ENCODE data around the gene ACOT7.
"Not testable (repeated sequence)": the region's sequence is repeated elsewhere in the genome, so short reads cannot be mapped to it uniquely, and the experiment has no call there.

Gene ACOT7

GRCh38 chr1:6313393-6314200 lies 80.0 kb downstream of the ACOT7 start:
- no peak overlapping the region for H3K9ac ChIP-seq (ENCODE audit: low read depth in 1 of 2, low read length in 2 of 2)
- no peak overlapping the region for H3K27ac ChIP-seq (ENCODE audit: low read depth in 2 of 2, low read length in 2 of 2)
- no peaks in the 10 kb centered on the region for H3K9me3 ChIP-seq (ENCODE audit: control insufficient read depth in 2 of 2, low read length in 2 of 2)
- H3K36me3 ChIP-seq (ENCODE audit: control insufficient read depth in 2 of 2, insufficient read depth in 2 of 2, low read length in 2 of 2): peaks cover 10 to 11% of the 10 kb centered on the region in 2 donors
- no peaks in the 10 kb centered on the region for H3K27me3 ChIP-seq (ENCODE audit: control insufficient read depth in 2 of 2, insufficient read depth in 2 of 2, low read length in 2 of 2)
- H3K4me1 ChIP-seq (ENCODE audit: control insufficient read depth in 2 of 2, insufficient read depth in 2 of 2, low read length in 2 of 2): no peaks in the 10 kb centered on the region
- no peak overlapping the region for H3K4me3 ChIP-seq (ENCODE audit: low read length in 2 of 2)

DNA sequence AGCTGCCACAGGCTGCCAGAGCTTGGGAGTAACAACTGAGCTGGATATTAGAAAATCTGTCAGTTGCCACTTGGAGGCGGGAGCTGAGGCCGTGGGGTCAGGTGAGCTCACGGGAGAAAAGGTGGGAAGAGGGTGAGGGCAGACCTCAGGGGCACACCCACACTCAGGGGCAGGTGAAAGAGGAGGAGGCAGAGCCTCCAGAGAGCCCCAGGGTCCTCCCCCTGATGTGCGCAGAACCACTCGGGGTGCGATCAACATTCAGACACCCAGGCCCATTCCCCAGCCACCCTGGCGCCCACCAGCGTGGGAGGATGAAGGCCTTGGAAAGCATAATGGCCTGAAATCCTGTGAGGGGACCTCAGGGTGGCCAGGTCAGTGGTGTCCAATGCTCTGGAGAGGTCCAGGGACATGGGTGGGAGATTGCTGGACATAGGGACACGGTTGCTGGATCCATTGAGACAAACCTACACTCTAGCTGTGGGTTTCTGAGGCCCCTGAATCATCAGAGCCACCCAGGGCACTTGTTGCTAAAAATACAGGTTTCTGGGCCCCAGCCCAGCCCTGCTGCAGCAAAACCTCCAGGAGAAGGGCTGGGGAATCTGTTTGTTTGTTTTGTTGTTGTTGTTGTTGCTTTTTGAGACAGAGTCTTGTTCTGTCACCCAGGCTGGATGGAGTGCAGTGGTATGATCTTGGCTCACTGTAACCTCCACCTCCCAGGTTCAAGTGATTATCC lies 83.3 kb downstream of the ACOT7 start:
- H3K9ac ChIP-seq (ENCODE audit: low read depth in 1 of 2, low read length in 2 of 2): no peak overlapping the region
- no peaks in the 10 kb centered on the region for H3K9me3 ChIP-seq (ENCODE audit: control insufficient read depth in 2 of 2, low read length in 2 of 2)
- H3K27ac ChIP-seq (ENCODE audit: low read depth in 2 of 2, low read length in 2 of 2): no peak overlapping the region

GRCh38 chr1:6309564-6309963 lies 84.0 kb downstream of the ACOT7 start:
- no peak overlapping the region for H3K4me3 ChIP-seq (ENCODE audit: low read length in 2 of 2)
- H3K27me3 ChIP-seq (ENCODE audit: control insufficient read depth in 2 of 2, insufficient read depth in 2 of 2, low read length in 2 of 2): no peaks in the 10 kb centered on the region
- H3K9me3 ChIP-seq (ENCODE audit: control insufficient read depth in 2 of 2, low read length in 2 of 2): no peaks in the 10 kb centered on the region
- H3K27ac ChIP-seq (ENCODE audit: low read depth in 2 of 2, low read length in 2 of 2): no peak overlapping the region
- H3K9ac ChIP-seq (ENCODE audit: low read depth in 1 of 2, low read length in 2 of 2): no peak overlapping the region
- H3K36me3 ChIP-seq (ENCODE audit: control insufficient read depth in 2 of 2, insufficient read depth in 2 of 2, low read length in 2 of 2): peaks cover 5 to 6% of the 10 kb centered on the region in 2 donors
- no peaks in the 10 kb centered on the region for H3K4me1 ChIP-seq (ENCODE audit: control insufficient read depth in 2 of 2, insufficient read depth in 2 of 2, low read length in 2 of 2)

More for the DNA sequence above, 83.3 kb downstream of the ACOT7 start:
- Histone ChIP-seq H3K4me1 (ENCODE audit: control insufficient read depth in 2 of 2, insufficient read depth in 2 of 2, low read length in 2 of 2) (no peaks in the 10 kb centered on the region), H3K36me3 (ENCODE audit: control insufficient read depth in 2 of 2, insufficient read depth in 2 of 2, low read length in 2 of 2) (peaks cover 6 to 8% of the 10 kb centered on the region in 2 donors), H3K4me3 (ENCODE audit: low read length in 2 of 2) (no peak overlapping the region), H3K27me3 (ENCODE audit: control insufficient read depth in 2 of 2, insufficient read depth in 2 of 2, low read length in 2 of 2) (no peaks in the 10 kb centered on the region)

DNA sequence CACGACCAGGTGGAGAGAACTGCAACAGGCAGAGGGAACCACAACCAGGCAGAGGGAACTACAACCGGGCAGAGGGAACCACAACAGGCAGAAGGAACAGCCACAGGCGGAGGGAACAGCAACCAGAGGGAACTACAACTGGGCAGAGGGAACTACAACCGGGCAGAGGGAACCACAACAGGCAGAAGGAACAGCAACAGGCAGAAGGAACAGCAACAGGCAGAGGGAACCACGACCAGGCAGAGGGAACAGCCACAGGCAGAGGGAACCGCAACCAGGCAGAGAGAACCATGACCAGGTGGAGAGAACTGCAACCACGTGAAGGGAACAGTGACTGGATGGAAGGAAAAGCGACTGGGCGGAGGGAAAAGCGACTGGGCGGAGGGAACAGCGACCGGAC lies 85.1 kb downstream of the ACOT7 start:
- Histone ChIP-seq H3K4me1 (ENCODE audit: control insufficient read depth in 2 of 2, insufficient read depth in 2 of 2, low read length in 2 of 2) (no peaks in the 10 kb centered on the region), H3K4me3 (ENCODE audit: low read length in 2 of 2) (no peak overlapping the region), H3K9ac (ENCODE audit: low read depth in 1 of 2, low read length in 2 of 2) (no peak overlapping the region), H3K9me3 (ENCODE audit: control insufficient read depth in 2 of 2, low read length in 2 of 2) (no peaks in the 10 kb centered on the region), H3K27me3 (ENCODE audit: control insufficient read depth in 2 of 2, insufficient read depth in 2 of 2, low read length in 2 of 2) (no peaks in the 10 kb centered on the region), H3K27ac (ENCODE audit: low read depth in 2 of 2, low read length in 2 of 2) (no peak overlapping the region), H3K36me3 (ENCODE audit: control insufficient read depth in 2 of 2, insufficient read depth in 2 of 2, low read length in 2 of 2) (peaks cover 5 to 6% of the 10 kb centered on the region in 2 donors)

- H3K27ac ChIP-seq (ENCODE audit: low read depth in 2 of 2, low read length in 2 of 2); H3K9me3 ChIP-seq (ENCODE audit: control insufficient read depth in 2 of 2, low read length in 2 of 2); H3K4me3 ChIP-seq (ENCODE audit: low read length in 2 of 2); H3K27me3 ChIP-seq (ENCODE audit: control insufficient read depth in 2 of 2, insufficient read depth in 2 of 2, low read length in 2 of 2); H3K4me1 ChIP-seq (ENCODE audit: control insufficient read depth in 2 of 2, insufficient read depth in 2 of 2, low read length in 2 of 2); H3K9ac ChIP-seq (ENCODE audit: low read depth in 1 of 2, low read length in 2 of 2); H3K36me3 ChIP-seq (ENCODE audit: control insufficient read depth in 2 of 2, insufficient read depth in 2 of 2, low read length in 2 of 2): not testable (repeated sequence)
Observed at GRCh38 chr1:6307682-6308081, 85.9 kb downstream of the ACOT7 start.

- Histone ChIP-seq H3K9me3 (ENCODE audit: control insufficient read depth in 2 of 2, low read length in 2 of 2) (no peaks in the 10 kb centered on the region), H3K9ac (ENCODE audit: low read depth in 1 of 2, low read length in 2 of 2) (no peak overlapping the region), H3K4me1 (ENCODE audit: control insufficient read depth in 2 of 2, insufficient read depth in 2 of 2, low read length in 2 of 2) (no peaks in the 10 kb centered on the region), H3K4me3 (ENCODE audit: low read length in 2 of 2) (no peak overlapping the region), H3K27me3 (ENCODE audit: control insufficient read depth in 2 of 2, insufficient read depth in 2 of 2, low read length in 2 of 2) (no peaks in the 10 kb centered on the region), H3K27ac (ENCODE audit: low read depth in 2 of 2, low read length in 2 of 2) (no peak overlapping the region), H3K36me3 (ENCODE audit: control insufficient read depth in 2 of 2, insufficient read depth in 2 of 2, low read length in 2 of 2) (peaks cover 5 to 6% of the 10 kb centered on the region in 2 donors)
Observed at GRCh38 chr1:6307099-6307498, 86.5 kb downstream of the ACOT7 start.

- H3K9me3 ChIP-seq (ENCODE audit: control insufficient read depth in 2 of 2, low read length in 2 of 2): no peaks in the 10 kb centered on the region
- peaks cover 4 to 11% of the 10 kb centered on the region in 2 donors for H3K4me1 ChIP-seq (ENCODE audit: control insufficient read depth in 2 of 2, insufficient read depth in 2 of 2, low read length in 2 of 2)
- peaks cover 2 to 8% of the 10 kb centered on the region in 2 donors for H3K36me3 ChIP-seq (ENCODE audit: control insufficient read depth in 2 of 2, insufficient read depth in 2 of 2, low read length in 2 of 2)
- H3K4me3 ChIP-seq (ENCODE audit: low read length in 2 of 2): no peak overlapping the region
- no peak overlapping the region for H3K27ac ChIP-seq (ENCODE audit: low read depth in 2 of 2, low read length in 2 of 2)
- H3K9ac ChIP-seq (ENCODE audit: low read depth in 1 of 2, low read length in 2 of 2): no peak overlapping the region
- H3K27me3 ChIP-seq (ENCODE audit: control insufficient read depth in 2 of 2, insufficient read depth in 2 of 2, low read length in 2 of 2): no peaks in the 10 kb centered on the region
Observed at GRCh38 chr1:6303397-6304012, 90.1 kb downstream of the ACOT7 start.

DNA sequence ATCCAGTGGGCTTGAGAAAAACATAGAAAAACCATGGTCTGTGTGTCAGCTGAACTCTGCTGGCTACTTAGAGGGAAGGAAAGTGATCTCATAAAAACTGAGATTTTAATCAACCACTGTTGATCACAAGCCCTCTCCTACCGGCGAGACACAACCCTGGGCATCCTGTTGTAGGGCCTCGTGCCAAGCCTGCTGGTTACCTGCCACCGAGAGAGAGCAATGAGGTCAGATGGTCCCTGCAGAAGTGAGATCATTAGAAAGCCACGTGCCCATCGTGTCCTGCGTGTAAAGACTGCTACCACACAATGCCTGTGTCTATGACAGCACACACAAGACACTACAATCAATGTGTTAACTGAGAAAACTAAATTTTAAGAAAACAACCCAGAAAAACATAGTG lies 91.0 kb downstream of the ACOT7 start:
- H3K9ac ChIP-seq (ENCODE audit: low read depth in 1 of 2, low read length in 2 of 2): no peak overlapping the region
- H3K36me3 ChIP-seq (ENCODE audit: control insufficient read depth in 2 of 2, insufficient read depth in 2 of 2, low read length in 2 of 2): peaks cover 2 to 8% of the 10 kb centered on the region in 2 donors
- H3K4me1 ChIP-seq (ENCODE audit: control insufficient read depth in 2 of 2, insufficient read depth in 2 of 2, low read length in 2 of 2): peaks cover 4 to 11% of the 10 kb centered on the region in 2 donors
- H3K27ac ChIP-seq (ENCODE audit: low read depth in 2 of 2, low read length in 2 of 2): no peak overlapping the region
- no peaks in the 10 kb centered on the region for H3K27me3 ChIP-seq (ENCODE audit: control insufficient read depth in 2 of 2, insufficient read depth in 2 of 2, low read length in 2 of 2)
- no peak overlapping the region for H3K4me3 ChIP-seq (ENCODE audit: low read length in 2 of 2)
- H3K9me3 ChIP-seq (ENCODE audit: control insufficient read depth in 2 of 2, low read length in 2 of 2): no peaks in the 10 kb centered on the region

DNA sequence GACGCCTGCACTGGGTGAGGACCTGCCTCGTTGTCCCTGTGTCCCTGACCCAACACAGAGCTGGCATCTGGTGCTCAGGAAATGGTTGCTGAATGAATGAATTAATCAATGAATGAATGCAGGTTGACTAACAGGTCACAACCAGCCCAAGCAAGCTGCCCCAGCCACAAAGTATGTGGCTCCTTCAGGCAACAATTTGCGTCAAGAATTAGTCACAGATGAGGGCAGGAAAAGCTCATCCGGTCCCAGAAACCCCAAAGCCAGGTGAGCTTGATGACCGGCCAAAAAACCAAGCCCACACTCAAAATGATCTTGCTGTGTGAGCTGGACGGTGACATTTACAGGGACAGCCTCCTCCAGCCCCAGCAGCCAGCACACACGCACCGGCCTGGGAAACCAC lies 92.0 kb downstream of the ACOT7 start:
- no peak overlapping the region for H3K9ac ChIP-seq (ENCODE audit: low read depth in 1 of 2, low read length in 2 of 2)
- peaks cover 2 to 4% of the 10 kb centered on the region in 2 donors for H3K36me3 ChIP-seq (ENCODE audit: control insufficient read depth in 2 of 2, insufficient read depth in 2 of 2, low read length in 2 of 2)
- H3K27ac ChIP-seq (ENCODE audit: low read depth in 2 of 2, low read length in 2 of 2): peak overlapping the region; percentile 38 to 71
- no peak overlapping the region for H3K4me3 ChIP-seq (ENCODE audit: low read length in 2 of 2)
- no peaks in the 10 kb centered on the region for H3K27me3 ChIP-seq (ENCODE audit: control insufficient read depth in 2 of 2, insufficient read depth in 2 of 2, low read length in 2 of 2)
- no peaks in the 10 kb centered on the region for H3K9me3 ChIP-seq (ENCODE audit: control insufficient read depth in 2 of 2, low read length in 2 of 2)
- peaks cover 4 to 11% of the 10 kb centered on the region in 2 donors for H3K4me1 ChIP-seq (ENCODE audit: control insufficient read depth in 2 of 2, insufficient read depth in 2 of 2, low read length in 2 of 2)

All from mucosa of rectum (tissue), 2 donors.